WERI-Rb-1 (cell line): Measurements from ENCODE around the gene RSRP1.

Experiments
- DNase-seq: peaks from one replicate; pipeline ENCODE4 v3.0.0-alpha.2; 2020
- H3K27ac ChIP-seq: fragments of 250-450 bp; sonication (Bioruptor Pico); 2 replicates; pipeline ENCODE4 v1.5.1; 2020; ENCODE audit warnings: mild to moderate bottlenecking, moderate library complexity
- H3K27me3 ChIP-seq: fragments of 250-450 bp; sonication (Bioruptor Pico); 2 replicates; pipeline ENCODE4 v1.5.1; 2021; ENCODE audit warnings: mild to moderate bottlenecking, low read depth, moderate library complexity; ENCODE audit not compliant: insufficient read depth, severe bottlenecking
- H3K36me3 ChIP-seq: fragments of 250-450 bp; sonication (Bioruptor Pico); 2 replicates; pipeline ENCODE4 v1.5.1; 2020; ENCODE audit warnings: mild to moderate bottlenecking, moderate library complexity
- H3K4me3 ChIP-seq: 2 replicates; pipeline ENCODE4 v1.5.1; 2011; ENCODE audit warnings: low read depth, mild to moderate bottlenecking, control low read depth, low read length
- H3K9me3 ChIP-seq: fragments of 250-450 bp; sonication (Bioruptor Pico); 2 replicates; pipeline ENCODE4 v1.5.1; 2021; ENCODE audit warnings: mild to moderate bottlenecking, moderate library complexity; ENCODE audit not compliant: severe bottlenecking
- CTCF ChIP-seq: IDR thresholded peaks from 2 replicates; pipeline ENCODE4 v1.5.1; 2011; ENCODE audit warnings: low read depth, mild to moderate bottlenecking, control low read depth, inconsistent platforms, low read length

RSRP1 gene

GRCh38 chr1:25256578-25256965, 9.3 kb upstream of the RSRP1 start:
- no peak for DNase-seq
- Histone ChIP-seq H3K27ac (no peak overlapping the region), H3K4me3 (no peak overlapping the region), H3K36me3 (no peaks in the 10 kb centered on the region), H3K9me3 (no peaks in the 10 kb centered on the region), H3K27me3 (no peaks in the 10 kb centered on the region)
- TF ChIP-seq CTCF, result no peak

GRCh38 chr1:25255706-25256577, 8.7 kb upstream of the RSRP1 start:
- H3K36me3 ChIP-seq, result no peaks in the 10 kb centered on the region
- DNase-seq, result no peak
- TF ChIP-seq CTCF, result no peak
- no peaks in the 10 kb centered on the region for H3K9me3 ChIP-seq
- no peak overlapping the region for H3K4me3 ChIP-seq
- H3K27ac ChIP-seq, result no peak overlapping the region
- no peaks in the 10 kb centered on the region for H3K27me3 ChIP-seq

GRCh38 chr1:25253911-25254310, 6.7 kb upstream of the RSRP1 start:
- no peak for TF ChIP-seq CTCF
- no peaks in the 10 kb centered on the region for H3K27me3 ChIP-seq
- H3K27ac ChIP-seq, result no peak overlapping the region
- no peak for DNase-seq
- H3K9me3 ChIP-seq, result no peaks in the 10 kb centered on the region
- H3K4me3 ChIP-seq, result no peak overlapping the region
- no peaks in the 10 kb centered on the region for H3K36me3 ChIP-seq

GRCh38 chr1:25247829-25248754, 838 bp upstream of the RSRP1 start:
- Histone ChIP-seq H3K27ac (peak overlapping the region; percentile 85), H3K36me3 (peaks cover 33% of the 10 kb centered on the region), H3K27me3 (no peaks in the 10 kb centered on the region), H3K4me3 (peak overlapping the region; percentile 92), H3K9me3 (no peaks in the 10 kb centered on the region)
- no peak for DNase-seq
- TF ChIP-seq CTCF, result peak; percentile 60

- no peaks in the 10 kb centered on the region for H3K27me3 ChIP-seq
- peak overlapping the region; percentile 85 for H3K27ac ChIP-seq
- H3K4me3 ChIP-seq, result peak overlapping the region; percentile 92
- no peaks in the 10 kb centered on the region for H3K9me3 ChIP-seq
- H3K36me3 ChIP-seq, result peaks cover 47% of the 10 kb centered on the region
- no peak for DNase-seq
- no peak for TF ChIP-seq CTCF
These were observed 642 bp downstream of the RSRP1 start for GRCh38 chr1:25246600-25247023.
